ENCODE results near the gene RPS28. TPM values are rescaled to one million over a fixed set of nuclear protein-coding genes. Genes with fewer than 3 reads are reported as not detected.

The RPS28 gene
- total and polyA plus RNA-seq, 2 donors = 1,209 to 1,415 TPM

DNA sequence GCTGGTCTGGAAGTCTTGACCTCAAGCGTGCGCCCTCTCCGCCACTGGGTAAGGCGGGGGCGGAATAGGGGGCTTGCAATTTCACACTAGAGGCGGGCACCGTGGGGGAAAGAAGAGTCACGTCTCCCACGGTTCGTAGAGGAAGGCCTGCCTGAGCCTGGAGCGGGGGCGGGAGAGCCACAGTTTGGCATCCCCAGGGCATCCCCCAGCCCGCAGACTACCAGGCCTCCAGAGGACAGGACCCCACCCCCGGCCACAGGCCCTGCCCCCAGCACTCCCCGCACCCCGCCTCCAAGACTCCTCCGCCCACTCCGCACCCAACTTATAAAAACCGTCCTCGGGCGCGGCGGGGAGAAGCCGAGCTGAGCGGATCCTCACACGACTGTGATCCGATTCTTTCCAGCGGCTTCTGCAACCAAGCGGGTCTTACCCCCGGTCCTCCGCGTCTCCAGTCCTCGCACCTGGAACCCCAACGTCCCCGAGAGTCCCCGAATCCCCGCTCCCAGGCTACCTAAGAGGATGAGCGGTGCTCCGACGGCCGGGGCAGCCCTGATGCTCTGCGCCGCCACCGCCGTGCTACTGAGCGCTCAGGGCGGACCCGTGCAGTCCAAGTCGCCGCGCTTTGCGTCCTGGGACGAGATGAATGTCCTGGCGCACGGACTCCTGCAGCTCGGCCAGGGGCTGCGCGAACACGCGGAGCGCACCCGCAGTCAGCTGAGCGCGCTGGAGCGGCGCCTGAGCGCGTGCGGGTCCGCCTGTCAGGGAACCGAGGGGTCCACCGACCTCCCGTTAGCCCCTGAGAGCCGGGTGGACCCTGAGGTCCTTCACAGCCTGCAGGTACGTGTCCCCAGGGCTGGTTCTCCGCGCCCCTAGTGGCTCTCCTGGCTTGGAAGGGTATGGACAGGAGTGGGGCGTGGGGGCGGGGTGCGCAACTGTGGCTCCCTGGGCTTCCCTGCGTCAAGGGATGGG, 42.8 kb downstream of the RPS28 start, which contains the start of gene ANGPTL4:
Gene ANGPTL4 (plus strand): TSS at position 353 of the 969 bp plus-strand sequence. CDS start 167 bp downstream, at position 520.
- DNase-seq (ENCODE audit: low read depth in 6 of 9, low spot score in 9 of 9) = peak in 2 of 9 donors; percentile 13 to 46
- Histone ChIP-seq H3K27me3 (ENCODE audit: control insufficient read depth in 2 of 2, insufficient read depth in 1 of 2, low read length in 1 of 2) (peaks cover 35 to 65% of the 10 kb centered on the region in 2 donors), H3K4me3 (ENCODE audit: low read length in 2 of 2) (peak within 1 kb of the TSS; percentile 16 to 35), H3K4me1 (ENCODE audit: control insufficient read depth in 2 of 2, insufficient read depth in 2 of 2, low read length in 2 of 2) (peaks cover 3 to 16% of the 10 kb centered on the region in 2 donors), H3K27ac (ENCODE audit: low read depth in 1 of 2, low read length in 1 of 2) (peak within 1 kb of the TSS; percentile 11 to 18), H3K36me3 (ENCODE audit: control insufficient read depth in 2 of 2, insufficient read depth in 2 of 2, low read length in 1 of 2) (no peaks in the 10 kb centered on the region), H3K9me3 (ENCODE audit: control insufficient read depth in 2 of 2, insufficient read depth in 1 of 2, low read length in 1 of 2) (peaks cover 0 to 3% of the 10 kb centered on the region in 2 donors)
- WGBS = 3% methylated on average over 81 of the region's 81 CpGs

DNA sequence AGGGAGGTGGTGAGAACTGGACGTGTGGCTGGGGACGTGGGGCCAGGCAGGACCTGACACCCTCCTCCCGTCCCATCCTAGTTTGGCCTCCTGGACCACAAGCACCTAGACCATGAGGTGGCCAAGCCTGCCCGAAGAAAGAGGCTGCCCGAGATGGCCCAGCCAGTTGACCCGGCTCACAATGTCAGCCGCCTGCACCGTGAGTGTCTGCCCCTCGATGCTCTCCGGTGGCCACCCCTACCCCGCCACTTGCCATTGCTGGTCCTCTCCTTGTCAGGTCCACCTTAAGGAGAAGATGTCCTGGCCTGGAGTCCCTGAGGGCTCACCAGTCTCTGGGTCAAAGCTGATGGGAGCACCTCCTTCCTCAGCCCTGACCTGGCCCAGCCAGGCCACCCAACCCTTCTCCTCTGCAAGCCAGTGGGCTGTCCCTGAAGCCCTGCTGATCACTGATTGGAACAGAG, 44.9 kb downstream of the RPS28 start:
- Histone ChIP-seq H3K9me3 (ENCODE audit: control insufficient read depth in 2 of 2, insufficient read depth in 1 of 2, low read length in 1 of 2) (peaks cover 0 to 3% of the 10 kb centered on the region in 2 donors), H3K4me3 (ENCODE audit: low read length in 2 of 2) (no peak overlapping the region), H3K27ac (ENCODE audit: low read depth in 1 of 2, low read length in 1 of 2) (no peak overlapping the region), H3K27me3 (ENCODE audit: control insufficient read depth in 2 of 2, insufficient read depth in 1 of 2, low read length in 1 of 2) (peaks cover 35 to 65% of the 10 kb centered on the region in 2 donors), H3K4me1 (ENCODE audit: control insufficient read depth in 2 of 2, insufficient read depth in 2 of 2, low read length in 2 of 2) (peaks cover 3 to 16% of the 10 kb centered on the region in 2 donors), H3K36me3 (ENCODE audit: control insufficient read depth in 2 of 2, insufficient read depth in 2 of 2, low read length in 1 of 2) (no peaks in the 10 kb centered on the region)
- 97% methylated on average over 11 of the region's 11 CpGs for WGBS
- DNase-seq (ENCODE audit: low read depth in 6 of 9, low spot score in 9 of 9) = no peak

DNA sequence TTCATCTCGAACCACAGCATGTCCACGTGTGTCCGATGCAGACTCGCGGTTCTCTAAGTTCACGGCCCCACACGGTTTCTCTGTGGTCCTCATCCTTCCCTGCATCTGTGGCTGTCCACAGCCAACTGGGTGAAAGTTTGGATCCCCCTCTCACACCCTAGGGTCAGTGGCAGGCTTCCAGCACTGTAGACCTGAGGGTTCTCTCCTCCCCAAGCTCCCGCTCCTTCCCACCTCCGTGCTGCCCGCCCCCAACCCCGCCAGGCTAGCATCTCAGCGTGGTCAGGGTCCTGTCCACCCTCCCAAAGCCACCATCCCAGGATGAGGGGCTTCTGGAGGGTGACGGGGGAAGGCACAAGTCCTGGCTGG, 45.6 kb downstream of the RPS28 start:
- H3K4me1 ChIP-seq (ENCODE audit: control insufficient read depth in 2 of 2, insufficient read depth in 2 of 2, low read length in 2 of 2) = peaks cover 3 to 13% of the 10 kb centered on the region in 2 donors
- 82% methylated on average over 13 of the region's 13 CpGs for WGBS
- peaks cover 33 to 60% of the 10 kb centered on the region in 2 donors for H3K27me3 ChIP-seq (ENCODE audit: control insufficient read depth in 2 of 2, insufficient read depth in 1 of 2, low read length in 1 of 2)
- H3K36me3 ChIP-seq (ENCODE audit: control insufficient read depth in 2 of 2, insufficient read depth in 2 of 2, low read length in 1 of 2) = peaks cover 0 to 3% of the 10 kb centered on the region in 2 donors
- H3K27ac ChIP-seq (ENCODE audit: low read depth in 1 of 2, low read length in 1 of 2) = peak overlapping the region in 1 of 2 donors; percentile 11
- H3K4me3 ChIP-seq (ENCODE audit: low read length in 2 of 2) = no peak overlapping the region
- DNase-seq (ENCODE audit: low read depth in 6 of 9, low spot score in 9 of 9) = no peak
- peaks cover 0 to 3% of the 10 kb centered on the region in 2 donors for H3K9me3 ChIP-seq (ENCODE audit: control insufficient read depth in 2 of 2, insufficient read depth in 1 of 2, low read length in 1 of 2)

DNA sequence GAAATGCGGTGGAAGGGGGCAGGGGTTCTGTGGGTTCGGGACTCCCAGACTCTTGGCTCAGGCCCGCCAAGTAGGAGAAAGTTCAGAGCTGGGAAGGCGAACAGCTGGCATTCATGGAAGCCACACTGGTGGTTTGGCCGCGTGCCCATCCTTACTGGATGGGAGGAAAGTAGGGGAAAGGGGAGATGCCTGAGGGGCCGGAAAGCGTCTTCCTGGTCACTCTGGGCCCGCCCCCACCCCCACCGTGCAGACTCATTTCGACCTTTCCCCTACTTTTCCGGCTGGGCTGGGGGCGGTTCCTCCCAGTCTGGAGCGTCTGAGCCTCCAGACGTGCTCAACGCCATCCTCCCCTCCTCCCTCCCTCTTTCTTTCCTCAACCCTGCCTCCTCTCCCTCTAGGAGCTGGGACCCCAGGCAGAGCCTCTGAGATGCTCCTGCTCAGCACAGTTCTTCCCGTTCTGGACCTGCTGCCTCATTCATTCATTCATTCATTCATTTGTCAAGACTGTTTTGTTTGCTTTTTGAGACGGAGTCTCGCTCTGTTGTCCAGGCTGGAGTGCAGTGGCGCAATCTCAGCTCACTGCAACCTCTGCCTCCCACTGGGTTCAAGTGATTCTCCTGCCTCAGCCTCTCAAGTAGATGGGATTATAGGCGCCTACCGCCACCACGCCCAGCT, 46.2 kb downstream of the RPS28 start:
- Histone ChIP-seq H3K27me3 (ENCODE audit: control insufficient read depth in 2 of 2, insufficient read depth in 1 of 2, low read length in 1 of 2) (peaks cover 31 to 55% of the 10 kb centered on the region in 2 donors), H3K4me3 (ENCODE audit: low read length in 2 of 2) (no peak overlapping the region), H3K9me3 (ENCODE audit: control insufficient read depth in 2 of 2, insufficient read depth in 1 of 2, low read length in 1 of 2) (peaks cover 0 to 3% of the 10 kb centered on the region in 2 donors), H3K4me1 (ENCODE audit: control insufficient read depth in 2 of 2, insufficient read depth in 2 of 2, low read length in 2 of 2) (peaks cover 3 to 9% of the 10 kb centered on the region in 2 donors), H3K36me3 (ENCODE audit: control insufficient read depth in 2 of 2, insufficient read depth in 2 of 2, low read length in 1 of 2) (peaks cover 0 to 3% of the 10 kb centered on the region in 2 donors), H3K27ac (ENCODE audit: low read depth in 1 of 2, low read length in 1 of 2) (peak overlapping the region in 1 of 2 donors; percentile 11)
- DNase-seq (ENCODE audit: low read depth in 6 of 9, low spot score in 9 of 9) = no peak
- 28% methylated on average over 23 of the region's 23 CpGs for WGBS

DNA sequence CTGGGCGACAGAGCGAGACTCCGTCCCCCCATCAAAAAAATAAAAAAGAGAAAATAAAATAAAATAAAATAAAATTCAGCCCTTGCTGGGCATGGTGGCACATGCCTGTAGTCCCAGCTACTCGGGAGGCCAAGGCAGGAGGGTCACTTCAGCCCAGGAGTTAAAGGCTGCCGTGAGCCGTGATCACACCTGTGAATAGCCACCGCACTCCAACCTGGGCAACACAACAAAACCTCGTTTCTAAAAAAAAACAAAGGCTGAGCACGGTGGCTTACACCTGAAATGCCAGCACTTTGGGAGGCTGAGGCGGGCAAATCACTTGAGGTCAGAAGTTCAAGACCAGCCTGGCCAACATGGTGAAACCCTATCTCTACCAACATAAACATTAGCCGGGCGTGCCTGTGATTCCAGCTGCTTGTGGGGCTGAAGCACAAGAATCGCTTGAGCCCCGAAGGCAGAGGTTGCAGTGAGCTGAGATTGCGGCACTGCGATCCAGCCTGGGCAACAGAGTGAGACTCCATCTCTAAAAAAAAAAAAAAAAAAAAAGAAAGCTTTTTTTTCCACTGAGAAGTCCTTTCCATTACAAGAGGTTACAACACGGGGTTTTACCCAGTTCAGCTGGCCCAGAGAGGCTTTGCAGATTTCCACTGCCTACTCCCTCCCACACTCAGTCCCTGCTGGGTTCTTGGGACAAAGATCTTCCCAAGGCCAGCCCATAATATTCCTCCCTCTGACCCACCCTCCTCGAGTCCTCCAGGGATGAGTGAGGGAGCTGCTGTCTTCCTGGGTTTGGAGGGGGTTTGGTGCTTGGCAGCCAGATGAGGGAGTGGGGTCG, 49.1 kb downstream of the RPS28 start:
- Histone ChIP-seq H3K27ac (ENCODE audit: low read depth in 1 of 2, low read length in 1 of 2) (no peak overlapping the region), H3K9me3 (ENCODE audit: control insufficient read depth in 2 of 2, insufficient read depth in 1 of 2, low read length in 1 of 2) (no peaks in the 10 kb centered on the region), H3K4me3 (ENCODE audit: low read length in 2 of 2) (no peak overlapping the region), H3K36me3 (ENCODE audit: control insufficient read depth in 2 of 2, insufficient read depth in 2 of 2, low read length in 1 of 2) (peaks cover 0 to 14% of the 10 kb centered on the region in 2 donors), H3K27me3 (ENCODE audit: control insufficient read depth in 2 of 2, insufficient read depth in 1 of 2, low read length in 1 of 2) (peaks cover 15 to 28% of the 10 kb centered on the region in 2 donors), H3K4me1 (ENCODE audit: control insufficient read depth in 2 of 2, insufficient read depth in 2 of 2, low read length in 2 of 2) (peaks cover 0 to 3% of the 10 kb centered on the region in 2 donors)
- DNase-seq (ENCODE audit: low read depth in 6 of 9, low spot score in 9 of 9) = no peak
- WGBS = 96% methylated on average over 19 of the region's 19 CpGs

DNA sequence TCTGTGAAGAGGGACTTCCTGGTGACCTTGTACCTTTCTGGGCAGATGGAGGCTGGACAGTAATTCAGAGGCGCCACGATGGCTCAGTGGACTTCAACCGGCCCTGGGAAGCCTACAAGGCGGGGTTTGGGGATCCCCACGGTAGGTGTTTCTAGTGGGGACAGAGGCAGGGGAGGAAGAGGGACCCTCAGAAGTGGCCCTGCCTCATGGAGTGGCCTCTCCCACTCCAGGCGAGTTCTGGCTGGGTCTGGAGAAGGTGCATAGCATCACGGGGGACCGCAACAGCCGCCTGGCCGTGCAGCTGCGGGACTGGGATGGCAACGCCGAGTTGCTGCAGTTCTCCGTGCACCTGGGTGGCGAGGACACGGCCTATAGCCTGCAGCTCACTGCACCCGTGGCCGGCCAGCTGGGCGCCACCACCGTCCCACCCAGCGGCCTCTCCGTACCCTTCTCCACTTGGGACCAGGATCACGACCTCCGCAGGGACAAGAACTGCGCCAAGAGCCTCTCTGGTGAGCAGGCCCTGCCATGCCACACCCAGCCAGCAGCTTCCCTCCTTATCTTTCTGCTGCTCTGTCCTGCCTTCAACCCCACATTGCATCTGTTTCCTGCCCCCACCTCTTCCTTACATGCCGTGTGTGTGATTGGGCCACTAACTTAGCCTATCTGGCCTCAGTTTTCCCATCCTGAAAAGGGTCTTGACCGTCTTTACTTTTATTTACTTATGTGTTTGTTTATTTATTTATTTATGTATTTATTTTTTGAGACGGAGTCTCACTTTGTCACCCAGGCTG, 49.9 kb downstream of the RPS28 start:
- Histone ChIP-seq H3K9me3 (ENCODE audit: control insufficient read depth in 2 of 2, insufficient read depth in 1 of 2, low read length in 1 of 2) (no peaks in the 10 kb centered on the region), H3K4me1 (ENCODE audit: control insufficient read depth in 2 of 2, insufficient read depth in 2 of 2, low read length in 2 of 2) (peaks cover 0 to 3% of the 10 kb centered on the region in 2 donors), H3K4me3 (ENCODE audit: low read length in 2 of 2) (no peak overlapping the region), H3K27ac (ENCODE audit: low read depth in 1 of 2, low read length in 1 of 2) (no peak overlapping the region), H3K36me3 (ENCODE audit: control insufficient read depth in 2 of 2, insufficient read depth in 2 of 2, low read length in 1 of 2) (peaks cover 0 to 14% of the 10 kb centered on the region in 2 donors), H3K27me3 (ENCODE audit: control insufficient read depth in 2 of 2, insufficient read depth in 1 of 2, low read length in 1 of 2) (peaks cover 8 to 20% of the 10 kb centered on the region in 2 donors)
- 88% methylated on average over 28 of the region's 28 CpGs for WGBS
- DNase-seq (ENCODE audit: low read depth in 6 of 9, low spot score in 9 of 9) = no peak

Measured in thymus (tissue), 11 donors.